Measurements from ENCODE around the gene PRSS8. TPM values are rescaled to one million over a fixed set of nuclear protein-coding genes. Genes with fewer than 3 reads are reported as not detected.
"Not testable (repeated sequence)": the region's sequence is repeated elsewhere in the genome, so short reads cannot be mapped to it uniquely, and the experiment has no call there.

PRSS8 gene
- total RNA-seq, 1 donor from 2014 or later = 146 TPM

GRCh38 chr16:31108035-31108793 is 27.3 kb downstream of the PRSS8 start, which contains the start of gene BCKDK:
TSS of gene BCKDK (plus strand) at chr16:31108386. CDS start at chr16:31109224, 838 bp downstream.
- Histone ChIP-seq H3K4me3 (ENCODE audit: low read depth, low read length) (peak within 1 kb of the TSS; percentile 98), H3K36me3 (ENCODE audit: control insufficient read depth, insufficient read depth, low read length) (peaks cover 2% of the 10 kb centered on the region), H3K27me3 (ENCODE audit: control insufficient read depth, insufficient read depth, low read length) (no peaks in the 10 kb centered on the region)
- no peak for TF ChIP-seq CTCF (IDR thresholded peaks at IDR 0.05; ENCODE audit: insufficient read depth, low read length, poor library complexity, severe bottlenecking)
- no peak for DNase-seq (ENCODE audit: low read depth)

- TF ChIP-seq CTCF (IDR thresholded peaks at IDR 0.05; ENCODE audit: insufficient read depth, low read length, poor library complexity, severe bottlenecking) = no peak
- no peak for DNase-seq (ENCODE audit: low read depth)
- Histone ChIP-seq H3K4me3 (ENCODE audit: low read depth, low read length) (no peak overlapping the region), H3K27me3 (ENCODE audit: control insufficient read depth, insufficient read depth, low read length) (no peaks in the 10 kb centered on the region), H3K36me3 (ENCODE audit: control insufficient read depth, insufficient read depth, low read length) (peaks cover 2% of the 10 kb centered on the region)
Measured at GRCh38 chr16:31107465-31107867, 28.1 kb downstream of the PRSS8 start.

GRCh38 chr16:31106509-31107464 is 28.7 kb downstream of the PRSS8 start:
- Histone ChIP-seq H3K27me3 (ENCODE audit: control insufficient read depth, insufficient read depth, low read length) (no peaks in the 10 kb centered on the region), H3K4me3 (ENCODE audit: low read depth, low read length) (no peak overlapping the region), H3K36me3 (ENCODE audit: control insufficient read depth, insufficient read depth, low read length) (peaks cover 2% of the 10 kb centered on the region)
- TF ChIP-seq CTCF (IDR thresholded peaks at IDR 0.05; ENCODE audit: insufficient read depth, low read length, poor library complexity, severe bottlenecking) = no peak
- DNase-seq (ENCODE audit: low read depth) = no peak

- Histone ChIP-seq H3K36me3 (ENCODE audit: control insufficient read depth, insufficient read depth, low read length) (no peaks in the 10 kb centered on the region), H3K4me3 (ENCODE audit: low read depth, low read length) (no peak overlapping the region), H3K27me3 (ENCODE audit: control insufficient read depth, insufficient read depth, low read length) (no peaks in the 10 kb centered on the region)
- DNase-seq (ENCODE audit: low read depth) = no peak
- peak; percentile 83 for TF ChIP-seq CTCF (IDR thresholded peaks at IDR 0.05; ENCODE audit: insufficient read depth, low read length, poor library complexity, severe bottlenecking)
Measured at GRCh38 chr16:31105677-31106213, 29.8 kb downstream of the PRSS8 start.

- not testable (repeated sequence) for H3K4me3 ChIP-seq (ENCODE audit: low read depth, low read length); H3K27me3 ChIP-seq (ENCODE audit: control insufficient read depth, insufficient read depth, low read length); DNase-seq (ENCODE audit: low read depth); H3K36me3 ChIP-seq (ENCODE audit: control insufficient read depth, insufficient read depth, low read length)
Measured at GRCh38 chr16:31100876-31101641, 34.5 kb downstream of the PRSS8 start.

Measured in kidney epithelial cell (primary cell).